Ascending aorta (tissue), 2 donors: Measurements from ENCODE around the gene DVL1. TPM values are rescaled to one million over a fixed set of nuclear protein-coding genes. Genes with fewer than 3 reads are reported as not detected.

Experiments used
- DNase-seq, 2 donors: peaks; one replicate each; pipeline ENCODE4 v3.0.0-alpha.2; 2019; ENCODE audit warnings: low spot score in 2 of 2
- H3K27ac ChIP-seq, 2 donors: fragments of 200-600 bp; sonication (generic); one replicate each; pipeline ENCODE4 v1.5.1; 2016 to 2017; ENCODE audit warnings: mild to moderate bottlenecking in 1 of 2
- H3K27me3 ChIP-seq: fragments of 200-600 bp; sonication (generic); one replicate; pipeline ENCODE4 v1.5.1; 2017
- H3K36me3 ChIP-seq, 2 donors: fragments of 200-600 bp; sonication (generic); one replicate each; pipeline ENCODE4 v1.5.1; 2016
- H3K4me1 ChIP-seq, 2 donors: fragments of 200-600 bp; sonication (generic); one replicate each; pipeline ENCODE4 v1.5.1; 2016 to 2017; ENCODE audit warnings: mild to moderate bottlenecking in 1 of 2
- H3K4me3 ChIP-seq, 2 donors: fragments of 200-600 bp; sonication (generic); one replicate each; pipeline ENCODE4 v1.5.1; 2016 to 2017; ENCODE audit warnings: mild to moderate bottlenecking in 1 of 2
- H3K9me3 ChIP-seq, 2 donors: fragments of 200-600 bp; sonication (generic); one replicate each; pipeline ENCODE4 v1.5.1; 2016
- intact Hi-C: fragments of 100-400 bp; cut with DNase I; formaldehyde crosslinking; loops from one replicate; pipeline ENCODE4 v1.15.1; 2023
- total RNA-seq: library from RNA; depleted of rRNA; stranded (reverse); fragments of >200 nt; gene quantifications from one replicate; pipeline ENCODE4 v1.1.0, GENCODE V29; 2016
- TF ChIP-seq, protein P1 (sequence below), 3 experiments: fragments of 200-600 bp in 2 of 3; fragments of 450-650 bp in 1 of 3; sonication (generic) in 2 of 3; IDR thresholded peaks; one replicate each; pipeline ENCODE4 v1.5.1; 2016 to 2019; ENCODE audit warnings: antibody characterized with exemption in 3 of 3, mild to moderate bottlenecking in 1 of 3, moderate library complexity in 1 of 3

The DVL1 gene
- total RNA-seq, 1 donor from 2014 or later, result 66.7 TPM

GRCh38 chr1:1341549-1342021 is 7.6 kb downstream of the DVL1 start:
- H3K27me3 ChIP-seq, result no peaks in the 10 kb centered on the region
- H3K27ac ChIP-seq, result no peak overlapping the region
- peaks cover 0 to 11% of the 10 kb centered on the region in 2 donors for H3K4me1 ChIP-seq
- no peaks in the 10 kb centered on the region for H3K9me3 ChIP-seq
- intact Hi-C loops, result no loop called here
- H3K4me3 ChIP-seq, result no peak overlapping the region
- DNase-seq, result no peak
- TF ChIP-seq, protein P1, sequence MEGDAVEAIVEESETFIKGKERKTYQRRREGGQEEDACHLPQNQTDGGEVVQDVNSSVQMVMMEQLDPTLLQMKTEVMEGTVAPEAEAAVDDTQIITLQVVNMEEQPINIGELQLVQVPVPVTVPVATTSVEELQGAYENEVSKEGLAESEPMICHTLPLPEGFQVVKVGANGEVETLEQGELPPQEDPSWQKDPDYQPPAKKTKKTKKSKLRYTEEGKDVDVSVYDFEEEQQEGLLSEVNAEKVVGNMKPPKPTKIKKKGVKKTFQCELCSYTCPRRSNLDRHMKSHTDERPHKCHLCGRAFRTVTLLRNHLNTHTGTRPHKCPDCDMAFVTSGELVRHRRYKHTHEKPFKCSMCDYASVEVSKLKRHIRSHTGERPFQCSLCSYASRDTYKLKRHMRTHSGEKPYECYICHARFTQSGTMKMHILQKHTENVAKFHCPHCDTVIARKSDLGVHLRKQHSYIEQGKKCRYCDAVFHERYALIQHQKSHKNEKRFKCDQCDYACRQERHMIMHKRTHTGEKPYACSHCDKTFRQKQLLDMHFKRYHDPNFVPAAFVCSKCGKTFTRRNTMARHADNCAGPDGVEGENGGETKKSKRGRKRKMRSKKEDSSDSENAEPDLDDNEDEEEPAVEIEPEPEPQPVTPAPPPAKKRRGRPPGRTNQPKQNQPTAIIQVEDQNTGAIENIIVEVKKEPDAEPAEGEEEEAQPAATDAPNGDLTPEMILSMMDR (IDR thresholded peaks at IDR 0.05), result no peak
- H3K36me3 ChIP-seq, result peaks cover 46 to 49% of the 10 kb centered on the region in 2 donors

- Histone ChIP-seq H3K4me1 (peaks cover 0 to 5% of the 10 kb centered on the region in 2 donors), H3K36me3 (peaks cover 47 to 55% of the 10 kb centered on the region in 2 donors)
Measured at GRCh38 chr1:1340791-1341548, 8.2 kb downstream of the DVL1 start.

GRCh38 chr1:1340185-1340584 is 9.0 kb downstream of the DVL1 start:
- peaks cover 51 to 60% of the 10 kb centered on the region in 2 donors for H3K36me3 ChIP-seq

More at GRCh38 chr1:1340791-1341548, 8.2 kb downstream of the DVL1 start:
- Histone ChIP-seq H3K9me3 (no peaks in the 10 kb centered on the region), H3K27me3 (no peaks in the 10 kb centered on the region), H3K27ac (no peak overlapping the region), H3K4me3 (no peak overlapping the region)
- intact Hi-C loops, result no loop called here
- DNase-seq, result no peak
- TF ChIP-seq, protein P1 (IDR thresholded peaks at IDR 0.05), result no peak

GRCh38 chr1:1338278-1338677 is 10.9 kb downstream of the DVL1 start:
- no peak overlapping the region for H3K27ac ChIP-seq
- H3K9me3 ChIP-seq, result no peaks in the 10 kb centered on the region
- H3K4me1 ChIP-seq, result no peaks in the 10 kb centered on the region
- TF ChIP-seq, protein P1 (IDR thresholded peaks at IDR 0.05), result no peak
- H3K4me3 ChIP-seq, result no peak overlapping the region
- H3K36me3 ChIP-seq, result peaks cover 51 to 60% of the 10 kb centered on the region in 2 donors
- no peaks in the 10 kb centered on the region for H3K27me3 ChIP-seq
- intact Hi-C loops, result no loop called here
- DNase-seq, result no peak

More at GRCh38 chr1:1340185-1340584, 9.0 kb downstream of the DVL1 start:
- intact Hi-C loops, result no loop called here
- H3K9me3 ChIP-seq, result no peaks in the 10 kb centered on the region
- no peak overlapping the region for H3K4me3 ChIP-seq
- H3K27ac ChIP-seq, result no peak overlapping the region
- DNase-seq, result no peak
- TF ChIP-seq, protein P1 (IDR thresholded peaks at IDR 0.05), result no peak
- no peaks in the 10 kb centered on the region for H3K4me1 ChIP-seq
- no peaks in the 10 kb centered on the region for H3K27me3 ChIP-seq

GRCh38 chr1:1337793-1338147 is 11.4 kb downstream of the DVL1 start:
- no peaks in the 10 kb centered on the region for H3K9me3 ChIP-seq
- no peak for DNase-seq
- H3K27me3 ChIP-seq, result no peaks in the 10 kb centered on the region
- H3K4me1 ChIP-seq, result no peaks in the 10 kb centered on the region
- intact Hi-C loops, result no loop called here
- peaks cover 51 to 60% of the 10 kb centered on the region in 2 donors for H3K36me3 ChIP-seq
- H3K27ac ChIP-seq, result no peak overlapping the region
- TF ChIP-seq, protein P1 (IDR thresholded peaks at IDR 0.05), result no peak
- no peak overlapping the region for H3K4me3 ChIP-seq
